Breast epithelium (tissue), 4 donors: ENCODE results near the gene OR7C1. TPM values are rescaled to one million over a fixed set of nuclear protein-coding genes. Genes with fewer than 3 reads are reported as not detected.
"Not testable (repeated sequence)": the region's sequence is repeated elsewhere in the genome, so short reads cannot be mapped to it uniquely, and the experiment has no call there.

Experiments
- DNase-seq, 2 donors: peaks; one replicate each; pipeline ENCODE4 v3.0.0-alpha.2; 2019; ENCODE audit warnings: low spot score in 2 of 2
- H3K27ac ChIP-seq, 2 donors: fragments of 200-600 bp; sonication (generic) in 1 of 2; one replicate each; pipeline ENCODE4 v1.5.1; 2016 to 2019; ENCODE audit warnings: mild to moderate bottlenecking in 1 of 2
- H3K27me3 ChIP-seq, 2 donors: fragments of 200-600 bp; sonication (generic) in 1 of 2; one replicate each; pipeline versions ENCODE4 v1.5.1 to v1.6.0; 2017 to 2019; ENCODE audit warnings: control low read depth in 1 of 2, mild to moderate bottlenecking in 1 of 2
- H3K36me3 ChIP-seq: fragments of 200-600 bp; one replicate; pipeline ENCODE4 v1.5.1; 2019
- H3K4me1 ChIP-seq, 2 donors: fragments of 200-600 bp; sonication (generic); one replicate each; pipeline ENCODE4 v1.5.1; 2016 to 2019; ENCODE audit warnings: control low read depth in 1 of 2
- H3K4me3 ChIP-seq, 3 donors: fragments of 200-600 bp; sonication (generic); 1 replicate in 2 of 3; 2 replicates in 1 of 3; pipeline ENCODE4 v1.5.1; 2016 to 2019; ENCODE audit warnings: mild to moderate bottlenecking in 3 of 3, moderate library complexity in 2 of 3
- H3K9me3 ChIP-seq, 2 donors: fragments of 200-600 bp; sonication (generic) in 1 of 2; one replicate each; pipeline ENCODE4 v1.5.1; 2016 to 2019; ENCODE audit warnings: control low read depth in 1 of 2
- CTCF ChIP-seq, 3 donors: fragments of 450-650 bp; IDR thresholded peaks; one replicate each; pipeline ENCODE4 v1.5.1; 2016 to 2017; ENCODE audit warnings: antibody characterized with exemption in 3 of 3, mild to moderate bottlenecking in 3 of 3, moderate library complexity in 3 of 3
- POLR2A ChIP-seq: fragments of 450-650 bp; IDR thresholded peaks from one replicate; pipeline ENCODE4 v1.6.1; 2016; ENCODE audit warnings: antibody characterized with exemption, mild to moderate bottlenecking, moderate library complexity
- POLR2AphosphoS5 ChIP-seq, 3 donors: sonication (generic); formaldehyde crosslinking; IDR thresholded peaks; one replicate each; pipeline ENCODE4 v1.6.1; 2017; ENCODE audit warnings: antibody characterized with exemption in 3 of 3
- intact Hi-C: fragments of 100-400 bp; cut with DNase I; formaldehyde crosslinking; loops from one replicate; pipeline ENCODE4 v1.15.1; 2023; ENCODE audit warnings: low total_unique reads
- total RNA-seq, 3 donors: library from RNA; depleted of rRNA; stranded (reverse); fragments of >200 nt; gene quantifications; one replicate each; pipeline ENCODE4 v1.1.0, GENCODE V29; 2016

The OR7C1 gene
- total RNA-seq, 3 donors from 2014 or later = 0.98 to 1.5 TPM; not detected in 1

GRCh38 chr19:14804765-14805164, 30.2 kb downstream of the OR7C1 start:
- H3K27ac ChIP-seq = no peak overlapping the region
- H3K9me3 ChIP-seq = no peaks in the 10 kb centered on the region
- TF ChIP-seq POLR2AphosphoS5 (IDR thresholded peaks at IDR 0.05) = no peak
- TF ChIP-seq CTCF (IDR thresholded peaks at IDR 0.05) = no peak
- TF ChIP-seq POLR2A = no peak
- no peaks in the 10 kb centered on the region for H3K27me3 ChIP-seq
- H3K4me3 ChIP-seq = no peak overlapping the region
- no peak for DNase-seq
- intact Hi-C loops = no loop called here
- no peaks in the 10 kb centered on the region for H3K4me1 ChIP-seq
- H3K36me3 ChIP-seq = no peaks in the 10 kb centered on the region

- Histone ChIP-seq H3K4me3 (no peak overlapping the region), H3K27ac (no peak overlapping the region), H3K36me3 (no peaks in the 10 kb centered on the region), H3K27me3 (no peaks in the 10 kb centered on the region), H3K4me1 (no peaks in the 10 kb centered on the region), H3K9me3 (no peaks in the 10 kb centered on the region)
- TF ChIP-seq POLR2A = no peak
- TF ChIP-seq CTCF (IDR thresholded peaks at IDR 0.05) = no peak
- TF ChIP-seq POLR2AphosphoS5 (IDR thresholded peaks at IDR 0.05) = no peak
- intact Hi-C loops = no loop called here
- no peak for DNase-seq
These were observed 36.2 kb downstream of the OR7C1 start for GRCh38 chr19:14798760-14799159.

GRCh38 chr19:14796021-14796420, 39.0 kb downstream of the OR7C1 start:
- no peaks in the 10 kb centered on the region for H3K9me3 ChIP-seq
- no peaks in the 10 kb centered on the region for H3K4me1 ChIP-seq
- TF ChIP-seq POLR2AphosphoS5 (IDR thresholded peaks at IDR 0.05) (no peak), CTCF (IDR thresholded peaks at IDR 0.05) (no peak), POLR2A (no peak)
- intact Hi-C loops = no loop called here
- H3K36me3 ChIP-seq = no peaks in the 10 kb centered on the region
- no peak overlapping the region for H3K27ac ChIP-seq
- no peak overlapping the region for H3K4me3 ChIP-seq
- no peak for DNase-seq
- H3K27me3 ChIP-seq = no peaks in the 10 kb centered on the region

GRCh38 chr19:14795078-14795721, 39.8 kb downstream of the OR7C1 start:
- H3K4me1 ChIP-seq = no peaks in the 10 kb centered on the region
- no peak overlapping the region for H3K27ac ChIP-seq
- H3K4me3 ChIP-seq = no peak overlapping the region
- H3K9me3 ChIP-seq = no peaks in the 10 kb centered on the region
- TF ChIP-seq POLR2A = no peak
- TF ChIP-seq POLR2AphosphoS5 (IDR thresholded peaks at IDR 0.05) = no peak
- no peak for TF ChIP-seq CTCF (IDR thresholded peaks at IDR 0.05)
- no peaks in the 10 kb centered on the region for H3K36me3 ChIP-seq
- H3K27me3 ChIP-seq = no peaks in the 10 kb centered on the region
- intact Hi-C loops = no loop called here
- DNase-seq = no peak

- H3K9me3 ChIP-seq, DNase-seq, H3K4me1 ChIP-seq, H3K4me3 ChIP-seq, H3K27ac ChIP-seq, intact Hi-C loops, H3K36me3 ChIP-seq, H3K27me3 ChIP-seq: not testable (repeated sequence)
These were observed 42.7 kb downstream of the OR7C1 start for GRCh38 chr19:14792250-14792649.
